HepG2 (cell line): ENCODE results near the gene NCBP3. TPM values are rescaled to one million over a fixed set of nuclear protein-coding genes. Genes with fewer than 3 reads are reported as not detected.
A peak's percentile ranks its signal among the peaks of the same experiment; 100 is the strongest.

Experiments
- ELF1 ChIP-seq: sonication (generic); formaldehyde crosslinking; IDR thresholded peaks from 2 replicates; pipeline ENCODE4 v1.4.0; 2020; ENCODE audit warnings: missing genetic modification reagents
- GTF3A ChIP-seq: sonication (generic); formaldehyde crosslinking; conservative IDR thresholded peaks from 2 replicates; pipeline ENCODE4 v1.4.0; 2020; ENCODE audit warnings: mild to moderate bottlenecking, missing genetic modification reagents
- HMG20B ChIP-seq: conservative IDR thresholded peaks from 2 replicates; pipeline ENCODE4 v1.6.1; 2016; ENCODE audit warnings: missing genetic modification reagents, missing compliant biosample characterization
- KAT8 ChIP-seq: IDR thresholded peaks from 2 replicates; pipeline ENCODE4 v1.6.1; 2016; ENCODE audit warnings: missing genetic modification reagents, missing compliant biosample characterization
- KDM5B ChIP-seq: sonication (generic); formaldehyde crosslinking; IDR thresholded peaks from 2 replicates; pipeline ENCODE4 v1.4.0; 2020; ENCODE audit warnings: missing genetic modification reagents, mild to moderate bottlenecking, borderline replicate concordance
- LCORL ChIP-seq, 2 experiments: fragments of 450-650 bp in 1 of 2; sonication (generic) in 1 of 2; formaldehyde crosslinking in 1 of 2; IDR thresholded peaks; 2 replicates each; pipeline versions ENCODE4 v1.5.0 to v1.6.1; 2017 to 2020; ENCODE audit warnings: antibody characterized with exemption in 1 of 2, missing genetic modification reagents in 1 of 2
- MED13 ChIP-seq: sonication (generic); formaldehyde crosslinking; IDR thresholded peaks from 2 replicates; pipeline ENCODE4 v1.5.0; 2020; ENCODE audit warnings: missing genetic modification reagents
- NFATC3 ChIP-seq: sonication (generic); formaldehyde crosslinking; IDR thresholded peaks from 2 replicates; pipeline ENCODE4 v1.5.1; 2020; ENCODE audit warnings: mild to moderate bottlenecking, missing genetic modification reagents
- RXRA ChIP-seq: sonication (generic); formaldehyde crosslinking; IDR thresholded peaks from 2 replicates; pipeline ENCODE4 v1.5.1; 2020; ENCODE audit warnings: missing genetic modification reagents
- TBL1XR1 ChIP-seq: fragments of 150-350 bp; IDR thresholded peaks from 2 replicates; pipeline ENCODE4 v1.6.1; 2014; ENCODE audit warnings: borderline replicate concordance, low read length; ENCODE audit not compliant: partially characterized antibody
- ZBTB10 ChIP-seq: sonication (generic); formaldehyde crosslinking; IDR thresholded peaks from 2 replicates; pipeline ENCODE4 v1.4.0; 2020; ENCODE audit warnings: missing genetic modification reagents, borderline replicate concordance
- ZNF124 ChIP-seq: sonication (generic); formaldehyde crosslinking; IDR thresholded peaks from 2 replicates; pipeline ENCODE4 v1.4.0; 2020; ENCODE audit warnings: missing genetic modification reagents
- ZNF180 ChIP-seq: sonication (generic); formaldehyde crosslinking; IDR thresholded peaks from 2 replicates; pipeline ENCODE4 v1.4.0; 2020; ENCODE audit warnings: low read depth, missing genetic modification reagents, borderline replicate concordance
- ZNF614 ChIP-seq: IDR thresholded peaks from 2 replicates; pipeline ENCODE4 v1.6.1; 2018; ENCODE audit warnings: missing biosample characterization, missing genetic modification reagents, inconsistent platforms, borderline replicate concordance
- ZNF790 ChIP-seq: sonication (generic); formaldehyde crosslinking; IDR thresholded peaks from 2 replicates; pipeline ENCODE4 v1.8.0; 2022; ENCODE audit warnings: missing genetic modification reagents, mild to moderate bottlenecking, borderline replicate concordance
- ZNF800 ChIP-seq: sonication (generic); formaldehyde crosslinking; IDR thresholded peaks from 2 replicates; pipeline ENCODE4 v1.4.0; 2020; ENCODE audit warnings: missing genetic modification reagents
- ZNF891 ChIP-seq: sonication (generic); formaldehyde crosslinking; IDR thresholded peaks from 2 replicates; pipeline ENCODE4 v1.5.0; 2020; ENCODE audit warnings: mild to moderate bottlenecking, missing genetic modification reagents
- polyA plus RNA-seq, 8 experiments: library from polyadenylated mRNA; depleted of rRNA in 3 of 8; stranded (reverse) in 7 of 8; unstranded in 1 of 8; fragments of >200 nt; fragmentation: Illumina TruSeq in 4 of 8; extraction: Trizol in 4 of 8; gene quantifications; 2 replicates each; pipeline versions ENCODE4 v1.2.1 to v1.2.3, GENCODE V29; 2011 to 2016; ENCODE audit warnings: low read depth in 4 of 8, missing spikeins in 1 of 8, mixed read lengths in 1 of 8; ENCODE audit not compliant: insufficient read depth in 1 of 8
- total RNA-seq, 5 experiments: library from RNA; depleted of rRNA; stranded (reverse); fragments of >200 nt; fragmentation: Illumina TruSeq; extraction: Trizol; gene quantifications; 2 replicates each; pipeline ENCODE4 v1.2.3, GENCODE V29; 2016; ENCODE audit warnings: low read depth in 1 of 5
- TF ChIP-seq, protein P1 (sequence below), 2 experiments: sonication (generic) in 1 of 2; formaldehyde crosslinking in 1 of 2; IDR thresholded peaks; 2 replicates each; pipeline versions ENCODE4 v1.4.0 to v1.6.1; 2018 to 2020; ENCODE audit warnings: missing genetic modification reagents in 2 of 2, borderline replicate concordance in 1 of 2, low read depth in 1 of 2, mild to moderate bottlenecking in 1 of 2, missing biosample characterization in 1 of 2
- TF ChIP-seq, protein P2 (sequence below): sonication (generic); formaldehyde crosslinking; IDR thresholded peaks from 2 replicates; pipeline ENCODE4 v1.4.0; 2020; ENCODE audit warnings: mild to moderate bottlenecking, missing genetic modification reagents

NCBP3 gene
- total and polyA plus RNA-seq, 2 of the 13 experiments (the other 11 are each of a cell fraction or from before 2014, with no cell fraction given): 19.5 to 24.8 TPM

DNA sequence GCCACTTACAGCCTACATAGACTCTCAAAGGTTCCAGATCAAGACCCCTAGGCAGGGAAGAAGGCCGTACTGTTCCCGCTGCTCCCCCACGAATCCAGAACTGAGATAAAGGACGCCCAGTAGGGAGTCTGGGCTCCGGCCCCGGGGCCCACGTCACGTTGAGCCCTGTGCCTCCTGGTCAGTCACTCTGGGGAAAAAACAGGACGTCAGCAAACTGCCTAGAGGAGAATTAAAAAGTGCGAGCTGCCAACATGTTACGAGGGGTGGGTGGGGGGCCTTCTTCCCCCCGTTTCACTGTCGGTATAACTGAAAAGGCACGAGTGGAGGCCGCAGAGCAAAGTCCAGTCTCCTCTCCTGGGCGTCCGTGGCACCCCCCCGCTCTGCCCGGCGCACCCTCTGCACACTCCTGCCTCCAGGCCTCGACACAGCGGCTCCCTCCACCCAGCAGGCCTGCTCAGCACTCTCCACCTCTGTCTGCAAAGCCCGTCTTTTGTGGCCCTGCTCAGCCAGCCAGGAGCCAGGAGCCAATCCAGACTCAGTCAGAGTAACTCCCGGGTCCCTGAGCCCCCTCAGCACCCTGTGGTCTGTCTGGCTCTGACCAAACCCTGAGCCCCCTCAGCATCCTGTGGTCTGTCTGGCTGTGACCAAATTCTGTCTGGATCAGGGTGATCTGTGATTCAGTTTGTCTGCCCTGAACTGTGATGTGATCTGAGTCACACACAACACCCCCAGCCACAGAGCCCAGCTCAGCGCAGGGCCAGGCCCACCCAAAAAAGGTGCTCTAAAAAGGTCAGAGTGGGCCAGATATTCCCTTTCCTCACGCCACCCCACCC, 51.3 kb downstream of the NCBP3 start (continued):
- TF ChIP-seq, protein P1, sequence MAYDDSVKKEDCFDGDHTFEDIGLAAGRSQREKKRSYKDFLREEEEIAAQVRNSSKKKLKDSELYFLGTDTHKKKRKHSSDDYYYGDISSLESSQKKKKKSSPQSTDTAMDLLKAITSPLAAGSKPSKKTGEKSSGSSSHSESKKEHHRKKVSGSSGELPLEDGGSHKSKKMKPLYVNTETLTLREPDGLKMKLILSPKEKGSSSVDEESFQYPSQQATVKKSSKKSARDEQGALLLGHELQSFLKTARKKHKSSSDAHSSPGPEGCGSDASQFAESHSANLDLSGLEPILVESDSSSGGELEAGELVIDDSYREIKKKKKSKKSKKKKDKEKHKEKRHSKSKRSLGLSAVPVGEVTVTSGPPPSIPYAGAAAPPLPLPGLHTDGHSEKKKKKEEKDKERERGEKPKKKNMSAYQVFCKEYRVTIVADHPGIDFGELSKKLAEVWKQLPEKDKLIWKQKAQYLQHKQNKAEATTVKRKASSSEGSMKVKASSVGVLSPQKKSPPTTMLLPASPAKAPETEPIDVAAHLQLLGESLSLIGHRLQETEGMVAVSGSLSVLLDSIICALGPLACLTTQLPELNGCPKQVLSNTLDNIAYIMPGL (CRISPR knock-in tag; IDR thresholded peaks at IDR 0.05; ENCODE audit: borderline replicate concordance in 1 of 2, low read depth in 1 of 2): peak; percentile 25 to 32; a peak in 2 of 4 replicates
- no peak for TF ChIP-seq GTF3A (CRISPR knock-in tag)
- TF ChIP-seq HMG20B: peak; percentile 69; the same call in 1 of the 2 replicates
- peak; percentile 76; the same call in 1 of the 2 replicates for TF ChIP-seq ZNF790 (CRISPR knock-in tag)
- TF ChIP-seq NFATC3: 0 out of 2 replicates have a peak, but pooled peaks have one; percentile 24
- no peak for TF ChIP-seq TBL1XR1
- peak; percentile 65; the same call in 1 of the 2 replicates for TF ChIP-seq ZBTB10 (CRISPR knock-in tag)
- TF ChIP-seq ZNF891 (CRISPR knock-in tag): peak; percentile 56; the same call in 1 of the 2 replicates
- TF ChIP-seq ZNF124 (CRISPR knock-in tag): 0 out of 2 replicates have a peak, but pooled peaks have one; percentile 11
- TF ChIP-seq ELF1 (CRISPR knock-in tag): peak; percentile 15
- peak; percentile 58; the same call in 1 of the 2 replicates for TF ChIP-seq ZNF180 (CRISPR knock-in tag)
- 0 out of 2 replicates have a peak, but pooled peaks have one; percentile 12 for TF ChIP-seq ZNF614 (CRISPR knock-in tag)
- TF ChIP-seq RXRA: peak; percentile 18; the same call in 1 of the 2 replicates
- TF ChIP-seq KAT8 (CRISPR knock-in tag): 0 out of 2 replicates have a peak, but pooled peaks have one; percentile 39
- TF ChIP-seq, protein P2, sequence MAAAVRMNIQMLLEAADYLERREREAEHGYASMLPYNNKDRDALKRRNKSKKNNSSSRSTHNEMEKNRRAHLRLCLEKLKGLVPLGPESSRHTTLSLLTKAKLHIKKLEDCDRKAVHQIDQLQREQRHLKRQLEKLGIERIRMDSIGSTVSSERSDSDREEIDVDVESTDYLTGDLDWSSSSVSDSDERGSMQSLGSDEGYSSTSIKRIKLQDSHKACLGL (CRISPR knock-in tag): 0 out of 2 replicates have a peak, but pooled peaks have one; percentile 24
- no peak for TF ChIP-seq ZNF800 (CRISPR knock-in tag)
- 0 out of 2 replicates have a peak, but pooled peaks have one; percentile 62 for TF ChIP-seq MED13 (CRISPR knock-in tag)
- no peak for TF ChIP-seq LCORL (IDR thresholded peaks at IDR 0.05)
- TF ChIP-seq LCORL (CRISPR knock-in tag; IDR thresholded peaks at IDR 0.05): 0 out of 2 replicates have a peak, but pooled peaks have one; percentile 42
- peak; percentile 71 for TF ChIP-seq KDM5B
